Retina (tissue), 1 donor: Measurements from ENCODE around the gene NFATC1.

Source experiments
- DNase-seq: peaks from one replicate; pipeline ENCODE4 v3.0.0-alpha.2; 2016

NFATC1 gene

DNA sequence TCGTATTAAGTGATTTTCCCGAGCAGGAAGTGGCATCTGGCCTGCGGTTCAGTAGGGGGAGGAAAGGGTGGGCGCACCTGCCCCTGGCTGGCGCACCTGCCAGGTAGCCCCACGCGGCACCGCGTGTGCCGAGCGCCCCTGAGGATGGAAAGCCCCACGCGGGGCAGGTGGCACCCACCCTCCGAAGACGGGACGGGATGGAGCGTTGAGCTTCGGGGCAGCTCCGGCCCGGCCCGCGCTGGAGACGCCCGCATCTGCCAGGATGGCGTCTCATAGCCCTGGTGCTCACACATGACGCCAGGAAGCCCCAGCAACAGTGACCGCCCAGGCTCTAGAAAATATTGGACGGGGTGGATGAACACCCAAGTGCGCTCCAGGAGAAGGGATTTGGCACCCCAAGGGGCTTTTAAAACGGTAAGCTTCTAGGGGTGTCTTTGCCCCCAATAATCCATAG, 2.5 kb upstream of the NFATC1 start:
- DNase-seq = no peak

DNA sequence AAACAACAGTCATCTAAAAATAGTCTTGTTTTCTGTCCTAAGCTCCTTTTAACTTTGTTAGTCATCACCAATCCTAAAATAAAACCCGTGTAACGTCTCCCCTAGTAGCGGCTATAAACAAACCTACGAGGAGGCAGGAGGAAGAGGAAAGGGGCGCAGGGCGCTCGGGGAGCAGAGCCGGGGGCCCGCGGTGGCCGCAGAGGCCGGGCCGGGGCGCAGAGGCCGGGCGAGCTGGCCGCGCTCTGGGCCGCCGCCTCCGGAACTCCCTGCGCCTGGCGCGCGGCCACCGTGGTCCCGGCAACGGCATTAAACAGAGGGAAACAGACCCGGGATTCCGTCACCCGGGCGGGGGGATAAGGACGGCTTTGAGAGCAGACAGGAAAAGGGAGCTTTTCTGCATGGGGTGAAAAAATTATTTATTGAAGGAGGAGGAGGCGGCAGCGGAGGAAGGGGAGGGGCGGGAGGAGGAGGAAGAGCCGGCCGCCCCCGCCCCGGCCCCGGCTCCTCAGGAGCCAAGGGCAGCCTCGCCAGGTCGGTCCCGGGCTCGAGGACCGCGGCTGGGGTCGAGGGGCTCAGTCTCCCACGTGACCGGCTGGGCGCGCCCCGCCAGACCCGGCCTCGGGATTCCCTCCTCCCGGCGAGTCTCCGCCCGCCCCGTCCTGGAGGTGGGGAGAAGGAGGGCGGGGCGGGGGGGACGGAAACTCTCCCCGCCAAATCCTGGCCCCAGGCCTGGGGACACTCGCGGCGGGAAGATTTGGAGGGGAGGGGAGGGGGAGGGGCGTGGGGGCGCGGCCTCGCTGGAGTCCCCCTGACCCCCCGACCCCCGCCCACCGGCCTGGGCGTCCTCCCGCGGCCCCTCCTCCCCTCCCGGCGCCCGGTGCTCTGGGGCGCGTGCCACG, 1.8 kb upstream of the NFATC1 start:
- peak; percentile 60 for DNase-seq

DNA sequence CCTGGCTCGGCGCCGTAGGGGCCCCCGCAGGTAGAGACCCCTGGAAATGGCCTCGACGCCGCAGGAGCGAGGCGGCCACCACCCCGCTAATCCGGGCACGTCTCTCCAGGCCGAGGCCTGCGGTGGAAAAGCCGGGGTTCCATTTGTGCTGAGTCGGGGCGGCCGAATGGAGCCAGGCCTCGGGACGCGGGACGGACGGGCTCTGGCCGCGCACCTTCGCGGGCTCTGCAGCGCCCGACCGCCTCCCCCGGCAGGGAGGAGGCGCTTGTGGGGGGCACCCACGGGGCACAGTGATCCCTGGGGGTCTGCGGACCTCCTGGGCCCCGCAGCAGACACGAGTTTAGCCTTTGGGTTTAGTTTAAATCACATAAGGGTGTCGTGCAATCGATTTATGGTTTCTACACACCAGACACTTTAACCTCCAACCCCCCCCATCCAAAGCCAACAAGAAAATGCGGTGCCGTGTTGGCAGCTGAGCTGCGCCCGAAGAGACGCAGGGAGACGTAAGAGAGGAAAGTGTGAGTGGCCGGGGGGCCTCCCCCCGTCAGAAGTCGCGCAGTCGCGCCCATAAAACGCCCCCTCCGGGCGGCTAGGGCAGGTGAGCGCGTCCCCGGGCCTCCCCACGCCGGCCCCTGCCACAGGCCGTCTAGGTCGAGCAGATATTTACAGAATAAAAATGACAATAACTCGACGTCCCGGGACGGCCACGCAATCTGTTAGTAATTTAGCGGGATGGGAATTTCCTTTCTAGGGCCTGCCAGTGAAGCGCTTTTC, 1.0 kb upstream of the NFATC1 start:
- peak; percentile 61 for DNase-seq

DNA sequence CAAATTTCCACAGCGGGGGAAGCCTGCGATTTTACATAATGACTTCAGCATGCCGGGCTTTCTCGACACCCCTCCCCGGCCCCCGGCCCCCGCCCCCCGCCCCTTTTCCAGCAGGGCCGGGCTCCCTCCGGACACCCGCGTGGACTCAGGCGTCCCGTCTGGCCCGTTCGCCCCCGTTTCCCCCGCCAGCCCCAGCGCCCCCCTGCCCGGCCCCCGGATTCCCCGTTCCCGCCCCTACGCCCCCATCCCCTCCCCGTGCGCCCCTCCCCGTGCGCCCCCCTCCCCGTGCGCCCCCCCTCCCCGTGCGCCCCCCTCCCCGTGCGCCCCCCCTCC, 456 bp upstream of the NFATC1 start:
- DNase-seq = no peak

DNA sequence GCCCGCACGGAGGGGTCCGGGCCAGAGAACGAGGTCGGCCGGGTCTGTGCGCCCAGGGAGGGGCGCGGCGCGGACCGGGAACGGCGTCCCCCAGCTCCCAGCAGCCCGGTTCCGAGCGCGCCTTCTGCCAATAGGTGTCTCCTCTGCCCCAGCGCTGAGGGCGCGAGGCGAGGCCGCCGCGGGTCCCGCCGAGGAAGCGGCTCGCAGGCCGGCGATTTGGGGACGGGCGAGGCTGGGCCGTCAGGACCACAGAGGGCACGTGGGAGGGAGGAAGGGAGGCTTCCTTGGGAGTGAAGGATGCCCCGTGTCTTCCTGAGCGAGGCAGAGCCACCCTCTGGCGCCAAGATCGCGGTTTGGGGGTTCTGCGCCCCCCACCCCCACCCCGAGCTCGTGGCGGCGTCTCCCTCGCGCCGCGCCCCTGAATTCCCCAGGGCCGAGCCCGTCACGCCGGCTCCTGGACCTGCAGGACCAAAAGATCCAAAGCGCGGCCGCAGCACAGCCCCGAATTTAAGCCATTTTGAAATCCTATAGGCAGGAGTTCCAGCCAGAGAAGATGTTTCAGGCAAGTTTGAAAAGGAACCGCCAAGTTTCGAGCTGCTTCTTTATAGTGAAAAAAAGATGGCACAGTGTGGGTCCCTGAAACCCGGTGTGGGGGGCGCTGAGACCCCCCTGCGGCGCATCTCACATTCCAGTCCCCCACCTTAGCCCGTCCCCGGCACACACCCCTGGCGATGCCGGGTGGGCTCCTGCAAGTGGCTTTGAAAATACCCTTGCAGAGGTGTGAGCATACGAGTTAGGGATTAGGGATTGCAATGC, 909 bp downstream of the NFATC1 start:
- DNase-seq = peak; percentile 49

DNA sequence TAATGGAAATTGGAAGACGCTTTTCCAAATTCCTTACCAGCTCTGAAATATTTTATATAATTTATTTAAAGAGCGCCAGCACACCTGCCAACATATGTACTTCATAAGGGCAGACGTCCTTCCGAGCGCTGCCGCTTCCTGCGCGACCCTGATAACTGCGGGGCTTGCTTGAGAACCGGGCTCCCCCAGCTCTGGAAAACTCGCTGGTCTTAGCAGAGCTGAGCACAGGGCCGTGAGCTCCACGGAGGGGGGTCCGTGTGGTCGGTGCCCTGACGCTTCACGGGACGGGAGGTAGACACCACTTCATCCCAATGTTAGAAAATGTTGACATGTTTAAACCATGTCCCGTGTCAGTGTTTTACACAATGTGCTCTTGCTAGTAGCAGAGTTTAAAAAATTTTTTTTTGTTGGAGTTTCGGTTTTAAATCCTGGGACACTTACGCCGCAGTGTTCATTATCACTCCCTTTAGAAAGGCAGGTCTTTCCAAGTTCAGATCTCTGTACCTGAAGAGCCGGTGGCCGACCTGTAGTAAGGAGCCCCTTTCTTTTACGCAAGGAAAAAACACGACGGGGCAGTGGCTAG, 1.6 kb downstream of the NFATC1 start:
- no peak for DNase-seq

DNA sequence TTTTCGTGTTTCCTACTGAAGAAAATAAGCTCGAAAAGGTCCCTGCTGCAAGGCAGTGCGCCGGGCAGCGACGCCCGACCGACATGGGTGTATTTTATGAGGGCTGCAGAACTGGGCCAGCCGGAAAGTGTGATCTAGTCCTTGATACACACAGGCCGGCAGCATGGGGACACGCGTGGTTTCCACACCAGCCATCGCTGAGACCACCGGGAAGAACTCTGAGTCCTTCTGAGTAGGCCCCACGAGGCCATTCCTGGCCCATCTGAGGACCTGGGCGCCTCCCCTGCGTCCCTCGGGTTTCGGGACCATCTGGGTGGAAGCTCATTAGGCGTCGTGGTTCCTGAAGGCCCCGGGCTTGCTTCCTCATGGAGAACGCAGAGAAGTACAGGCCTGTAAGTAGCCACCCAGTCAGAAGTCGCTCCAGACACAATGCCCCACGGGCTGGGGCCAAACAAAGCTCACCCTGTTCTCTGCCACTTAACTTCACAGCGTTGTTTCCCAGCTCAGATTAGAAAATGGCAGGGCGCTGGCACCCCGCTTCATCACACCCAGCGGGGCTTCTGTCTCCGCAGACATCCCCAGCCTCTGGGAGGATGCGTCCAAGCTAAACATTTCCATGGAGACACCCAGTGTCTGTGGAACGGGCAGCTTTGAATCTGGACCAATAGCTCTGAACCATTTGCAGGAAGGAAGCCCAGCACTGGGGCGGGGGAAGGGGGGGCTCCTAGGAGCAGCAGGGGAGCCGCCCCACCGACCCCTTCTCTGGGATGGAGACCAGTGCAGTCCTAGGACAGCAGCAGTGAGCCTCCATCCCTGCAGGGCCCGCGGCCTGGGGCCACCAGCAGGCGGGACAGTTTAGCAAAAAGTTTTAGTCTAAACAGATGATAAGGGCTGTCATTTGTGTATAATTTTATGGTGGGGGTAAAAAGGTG, 2.4 kb downstream of the NFATC1 start:
- DNase-seq = peak; percentile 57

DNA sequence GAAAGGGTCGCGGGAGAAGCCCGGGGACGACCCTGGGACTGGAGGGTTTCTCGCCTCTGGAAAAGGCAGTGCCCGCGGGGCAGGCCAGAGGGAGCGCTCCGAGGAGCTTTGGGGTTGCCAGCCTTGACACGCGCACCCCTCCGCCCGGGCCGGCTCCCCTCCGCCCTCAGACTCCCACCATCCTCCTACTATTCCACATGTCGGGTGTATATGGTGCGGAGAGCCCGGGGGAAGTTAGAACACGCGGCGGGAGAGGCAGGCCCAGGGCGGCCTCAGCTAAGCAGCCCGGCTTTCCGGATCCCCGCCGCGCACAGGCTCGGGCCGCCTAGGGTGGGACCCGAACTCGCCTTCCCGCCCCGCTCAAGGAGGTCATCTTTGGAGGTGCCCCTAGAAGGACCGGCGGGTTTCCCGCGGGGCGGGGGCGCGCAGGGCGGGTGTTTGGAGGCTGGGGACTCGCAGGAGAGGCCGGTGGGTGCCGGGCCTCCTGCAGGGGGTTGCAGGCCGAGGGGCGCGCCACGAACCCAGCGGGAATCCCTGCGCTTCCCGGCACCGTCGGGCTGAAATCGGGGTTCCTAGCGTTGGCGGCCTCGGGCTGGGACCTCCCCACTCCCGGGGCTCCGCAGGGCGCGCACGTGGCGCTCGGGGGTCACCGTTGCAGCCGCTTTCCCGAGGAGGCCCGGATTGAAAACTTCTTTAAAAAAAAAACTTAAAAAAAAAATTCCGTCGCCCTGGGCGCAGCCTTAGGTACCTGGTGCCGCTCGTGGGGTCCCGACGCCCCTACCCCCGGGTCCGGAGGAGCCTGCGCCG, 3.7 kb downstream of the NFATC1 start:
- DNase-seq = peak; percentile 50

DNA sequence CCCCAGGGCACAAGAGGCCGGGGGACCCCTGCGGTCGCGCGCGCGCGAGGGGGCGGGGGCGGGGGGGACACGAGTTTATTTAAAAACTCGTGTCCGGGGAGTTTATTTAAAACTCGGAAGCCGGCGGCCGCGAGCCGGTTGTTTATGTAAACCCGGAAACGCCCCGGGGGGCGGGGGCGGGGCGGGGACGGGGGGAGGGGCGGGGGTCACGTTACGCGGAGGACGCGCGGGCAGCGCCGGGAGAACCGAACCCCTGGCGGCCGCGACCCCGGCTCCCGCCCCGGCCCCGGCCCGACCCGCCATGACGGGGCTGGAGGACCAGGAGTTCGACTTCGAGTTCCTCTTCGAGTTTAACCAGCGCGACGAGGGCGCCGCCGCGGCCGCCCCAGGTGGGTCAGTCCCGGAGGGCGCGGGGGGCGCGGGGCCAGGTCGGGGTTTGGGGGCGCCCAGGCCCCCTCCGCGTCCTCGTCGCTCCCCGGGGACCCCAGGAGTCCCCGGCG, 4.4 kb downstream of the NFATC1 start:
- no peak for DNase-seq

DNA sequence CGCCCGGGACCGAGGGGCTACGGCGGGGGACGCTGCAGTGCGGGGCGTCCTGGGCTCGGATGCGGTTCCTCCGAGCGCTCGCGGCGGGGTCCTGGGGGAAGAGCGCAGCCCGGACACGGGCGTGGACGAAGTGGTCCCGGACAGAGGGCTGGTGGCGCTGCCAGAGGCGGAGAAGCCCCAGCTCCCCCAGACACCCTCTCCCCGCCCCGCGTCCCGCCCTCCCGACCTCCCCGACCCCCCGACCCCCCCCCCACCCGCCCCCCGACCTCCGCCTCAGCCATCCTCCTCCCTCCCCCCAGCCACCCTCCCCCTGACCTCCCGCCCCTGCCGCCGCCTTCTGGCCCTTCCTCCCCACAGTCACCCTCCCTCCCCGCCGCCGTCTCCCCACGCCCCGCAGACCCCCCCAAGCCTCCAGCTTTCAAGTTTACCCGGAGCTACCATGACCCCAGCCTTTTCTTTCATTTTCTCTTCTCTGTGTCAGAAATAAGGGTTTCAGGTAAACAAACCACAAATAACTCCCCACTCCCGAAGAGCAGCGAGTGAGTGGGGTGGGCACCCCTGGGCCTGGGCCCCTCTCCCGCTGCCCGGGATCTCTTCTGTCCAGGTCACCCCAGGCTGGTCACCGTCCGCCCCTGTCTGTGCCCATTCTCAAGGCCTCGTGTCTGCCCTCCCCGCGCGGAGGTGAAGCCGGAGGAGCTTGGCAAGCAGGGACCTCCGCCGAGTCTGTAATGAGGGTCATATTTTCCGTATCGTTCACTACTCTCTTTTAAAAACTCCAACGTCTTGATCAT, 5.1 kb downstream of the NFATC1 start:
- no peak for DNase-seq

DNA sequence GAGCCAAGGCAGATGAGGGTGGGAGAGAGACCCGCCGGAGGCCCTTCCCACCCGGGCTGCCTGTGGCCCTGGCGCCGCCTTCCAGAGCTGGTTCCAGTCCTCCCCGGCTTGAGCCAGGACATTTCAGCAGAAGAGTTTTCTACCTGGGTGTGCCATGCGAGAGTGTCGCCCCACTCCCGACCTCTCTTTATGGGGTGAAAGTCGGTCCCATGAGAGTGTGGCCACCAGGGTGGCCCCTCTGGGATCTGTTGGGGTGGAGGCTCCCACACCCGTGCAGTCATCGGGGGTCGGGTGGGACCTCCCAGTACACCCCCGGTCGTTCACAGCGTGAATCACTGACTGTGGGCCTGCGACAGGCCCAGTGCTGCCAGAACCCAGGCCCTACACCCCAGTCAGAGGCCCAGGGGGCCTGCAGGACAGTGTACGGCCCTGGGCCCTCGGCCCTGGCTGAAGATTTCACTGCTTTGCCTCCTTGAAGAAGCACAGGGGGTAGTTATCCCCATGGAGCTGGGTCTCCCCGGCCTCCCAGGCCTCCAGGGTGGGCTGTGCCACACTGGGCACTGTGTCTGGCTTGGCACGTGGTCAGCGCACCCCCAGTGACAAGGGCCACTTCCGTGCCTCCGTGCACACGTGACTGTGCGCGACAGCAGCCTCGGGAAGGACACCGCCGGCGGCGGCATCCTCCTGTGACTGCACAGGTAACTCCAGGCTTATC, 5.9 kb downstream of the NFATC1 start:
- no peak for DNase-seq

DNA sequence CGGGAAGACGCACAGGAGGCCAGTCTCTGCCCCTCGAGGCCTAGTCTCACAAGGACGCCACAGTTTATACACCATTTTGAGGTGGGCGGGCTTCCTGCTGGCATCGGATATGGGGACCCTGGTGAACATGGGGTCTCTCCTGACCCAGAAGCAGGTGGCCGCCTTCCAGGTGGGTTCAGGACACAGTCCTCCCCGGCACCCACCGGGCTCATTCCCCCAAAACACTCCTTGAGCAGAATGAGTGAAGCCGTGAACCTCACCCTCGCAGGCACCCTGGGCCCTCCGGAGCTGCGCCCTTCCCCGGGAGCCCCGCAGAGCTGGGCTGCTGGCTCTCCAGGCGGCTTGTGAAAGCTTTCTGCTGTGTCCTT, 6.5 kb downstream of the NFATC1 start:
- DNase-seq = no peak

DNA sequence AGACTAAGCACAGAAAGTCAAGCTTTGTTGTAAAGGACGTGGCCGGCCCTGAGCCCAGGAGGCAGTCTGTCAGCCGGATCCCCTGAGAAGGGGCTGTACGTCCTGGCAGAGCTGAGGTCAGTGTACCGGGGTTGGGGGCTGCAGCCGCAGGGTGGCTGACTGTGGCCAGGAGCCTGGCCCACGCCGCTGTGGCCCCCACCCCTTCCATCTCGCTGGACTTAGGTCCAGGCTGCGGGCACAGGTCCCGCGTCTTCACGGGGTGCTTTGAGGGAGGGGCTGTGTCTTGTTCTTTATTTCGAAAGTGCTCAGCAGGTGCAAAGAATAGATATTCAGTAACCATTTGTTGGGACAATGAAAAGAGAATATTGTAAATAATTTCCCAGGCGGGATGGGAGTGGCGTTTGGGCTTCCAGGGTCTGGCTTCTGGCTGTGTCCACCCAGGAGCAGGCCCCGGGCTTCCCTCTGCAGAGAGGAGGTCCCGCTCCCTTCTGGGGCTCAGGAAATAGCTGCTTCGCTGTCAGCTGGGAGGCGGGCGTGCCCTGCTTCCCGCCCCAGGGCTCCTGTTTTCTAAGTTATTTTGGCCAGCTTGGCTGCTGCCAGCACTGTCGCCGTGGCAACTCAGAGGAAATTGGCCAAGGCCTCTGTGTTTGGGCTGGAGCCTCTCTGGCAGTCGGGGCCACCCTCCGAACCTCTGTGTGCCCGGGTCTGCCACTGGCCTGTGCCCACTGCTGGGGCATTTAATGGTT, 7.4 kb downstream of the NFATC1 start:
- peak; percentile 43 for DNase-seq

DNA sequence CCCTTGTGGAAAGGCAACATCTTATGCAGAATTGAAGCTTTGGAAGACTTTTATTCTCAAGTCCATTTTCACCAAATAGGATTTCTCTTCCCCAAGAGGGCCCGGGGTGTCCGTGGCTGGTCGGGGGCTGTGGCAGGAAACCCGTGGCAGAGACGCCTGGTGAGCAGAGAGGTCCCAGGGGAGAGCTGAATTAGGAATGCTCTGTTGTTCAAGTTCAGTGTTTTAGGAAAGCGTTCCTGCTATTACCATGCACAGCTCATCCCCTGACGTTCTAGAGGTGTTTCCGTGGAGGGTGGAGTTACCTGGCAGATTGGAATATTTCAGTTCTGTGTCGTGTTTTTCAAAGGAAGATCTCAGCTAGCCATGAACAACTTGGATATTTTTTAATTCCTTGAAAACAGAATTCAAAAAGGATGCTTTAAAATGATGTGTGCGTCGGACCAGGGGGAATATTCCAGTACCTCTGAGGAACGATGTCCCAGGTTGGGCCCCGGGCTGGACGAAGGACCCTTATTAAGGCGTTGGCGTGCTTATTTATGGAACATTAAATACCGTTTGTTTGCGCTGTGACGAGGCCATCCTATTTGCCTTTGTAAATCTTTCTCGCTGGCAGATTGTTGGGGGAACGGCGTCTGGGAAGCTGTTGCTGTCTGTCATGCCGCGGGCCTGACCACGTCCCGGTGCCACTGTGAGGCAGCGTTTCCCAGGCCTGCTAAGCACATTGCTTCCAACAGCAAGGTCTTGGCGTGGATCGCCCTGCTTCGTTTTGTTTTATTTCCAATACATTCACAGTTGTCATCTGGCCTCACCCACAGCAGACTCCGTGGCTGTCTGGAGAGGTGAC, 8.2 kb downstream of the NFATC1 start:
- DNase-seq = no peak

DNA sequence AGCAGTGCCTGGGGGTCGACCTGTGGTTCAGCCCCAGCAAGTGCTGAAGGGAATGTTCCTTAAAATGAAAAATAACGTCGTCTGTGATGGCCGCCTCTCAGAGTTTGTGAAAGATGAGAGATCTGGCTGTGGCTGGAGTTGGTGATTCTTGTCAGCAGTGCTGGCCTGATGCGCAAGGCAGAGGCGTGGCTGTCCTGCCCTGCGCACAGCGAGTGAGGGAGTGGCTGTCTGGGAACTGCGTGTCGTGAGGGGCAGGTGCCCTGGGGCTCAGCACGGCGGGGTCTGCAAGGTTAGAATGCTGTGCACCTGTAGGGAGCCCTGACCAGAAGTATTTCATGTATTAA, 8.8 kb downstream of the NFATC1 start:
- DNase-seq = no peak

DNA sequence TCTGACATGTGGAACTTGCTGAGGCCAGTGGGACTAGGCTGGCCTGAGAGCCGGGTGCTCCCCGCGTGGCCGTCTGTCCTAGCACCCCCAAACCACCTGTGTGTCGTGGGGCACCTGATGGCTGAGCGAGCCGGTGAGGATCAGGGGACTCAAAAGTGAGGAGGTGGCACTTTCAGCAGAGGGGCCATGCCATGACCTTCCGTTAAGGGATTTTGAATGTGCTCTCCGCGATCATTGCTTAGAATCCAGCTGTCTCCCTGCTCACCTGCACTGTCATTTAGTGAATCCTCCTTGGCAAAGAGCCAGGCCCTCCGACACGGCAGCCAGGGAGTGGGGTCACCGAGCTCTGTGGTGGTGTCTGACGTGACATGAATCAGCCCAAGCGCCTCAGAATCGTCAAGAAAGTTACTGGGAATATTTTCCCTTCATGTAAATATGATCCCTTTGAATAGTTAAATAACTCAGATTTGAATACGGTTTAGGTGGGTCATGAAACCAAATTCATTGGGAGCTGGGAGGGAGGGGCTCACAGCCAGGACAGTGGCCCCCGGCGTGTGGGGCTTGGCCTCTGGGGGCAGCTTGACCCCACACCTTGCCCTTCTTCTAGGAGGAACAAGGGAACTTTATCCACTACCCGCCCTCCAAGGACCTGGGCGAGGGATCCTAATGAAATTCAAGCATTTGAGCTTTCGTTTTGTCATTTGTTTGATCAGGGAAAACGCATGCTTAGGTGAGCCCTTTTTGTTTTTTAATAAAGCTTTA, 9.5 kb downstream of the NFATC1 start:
- DNase-seq = no peak
